Upper lobe of left lung (tissue), 6 donors: ENCODE results near the gene HIPK4. TPM values are rescaled to one million over a fixed set of nuclear protein-coding genes. Genes with fewer than 3 reads are reported as not detected.
A peak's percentile ranks its signal among the peaks of the same experiment; 100 is the strongest.

Source experiments
- ATAC-seq, 2 donors: fragments of 200-7000 bp; cut with Tn5 transposase; one replicate each; pipeline ENCODE4 v1.9.1; 2022; ENCODE audit warnings: mild to moderate bottlenecking in 2 of 2, moderate library complexity in 2 of 2; ENCODE audit not compliant: low FRiP score in 2 of 2
- DNase-seq, 2 donors: peaks; one replicate each; pipeline ENCODE4 v3.0.0-alpha.2; 2019 to 2020
- H3K27ac ChIP-seq, 4 donors: fragments of 200-600 bp; sonication (generic); one replicate each; pipeline ENCODE4 v1.5.1; 2016 to 2019
- H3K27me3 ChIP-seq, 4 donors: fragments of 200-600 bp; sonication (generic); one replicate each; pipeline ENCODE4 v1.5.1; 2017 to 2019
- H3K36me3 ChIP-seq, 4 donors: fragments of 200-600 bp; sonication (generic); one replicate each; pipeline ENCODE4 v1.5.1; 2016 to 2019
- H3K4me1 ChIP-seq, 4 donors: fragments of 200-600 bp; sonication (generic); one replicate each; pipeline ENCODE4 v1.5.1; 2018 to 2019
- H3K4me3 ChIP-seq, 4 donors: fragments of 200-600 bp; sonication (generic); one replicate each; pipeline ENCODE4 v1.5.1; 2017 to 2019; ENCODE audit warnings: mild to moderate bottlenecking in 2 of 4, moderate library complexity in 1 of 4
- H3K9me3 ChIP-seq, 4 donors: fragments of 200-600 bp; sonication (generic); one replicate each; pipeline ENCODE4 v1.5.1; 2018 to 2019
- EP300 ChIP-seq, 4 donors: sonication (generic); formaldehyde crosslinking; IDR thresholded peaks; one replicate each; pipeline ENCODE4 v1.5.1; 2017; ENCODE audit warnings: antibody characterized with exemption in 4 of 4, control low read depth in 2 of 4
- POLR2A ChIP-seq, 4 donors: fragments of 450-650 bp; IDR thresholded peaks; one replicate each; pipeline ENCODE4 v1.5.1; 2016 to 2017; ENCODE audit warnings: antibody characterized with exemption in 4 of 4, mild to moderate bottlenecking in 2 of 4
- POLR2AphosphoS5 ChIP-seq, 2 donors: sonication (generic); formaldehyde crosslinking; IDR thresholded peaks; one replicate each; pipeline ENCODE4 v1.5.1; 2017; ENCODE audit warnings: antibody characterized with exemption in 2 of 2
- WGBS, 2 donors: methylation state at CpG; one replicate each; pipeline ENCODE4 v1.1.5; 2017 to 2018; 5-methylcytosine and 5-hydroxymethylcytosine counted together
- total RNA-seq, 6 donors: library from RNA; depleted of rRNA in 4 of 6; stranded (reverse); fragments of >200 nt in 4 of 6; gene quantifications; one replicate each; pipeline versions ENCODE4 v1.1.0 to v1.2.1, GENCODE V29; 2016 to 2021
- TF ChIP-seq, protein P1 (sequence below), 6 experiments: fragments of 450-650 bp in 4 of 6; fragments of 200-600 bp in 2 of 6; sonication (generic) in 2 of 6; IDR thresholded peaks; one replicate each; pipeline ENCODE4 v1.5.1; 2016 to 2019; ENCODE audit warnings: antibody characterized with exemption in 6 of 6
- donor health status: DM: no; HTN: no; CAD: no; lungs with moderate emphysema.
- donor health status: DM: no; HTN: yes; CAD: no; lungs with severe emphysema.

HIPK4 gene
- total RNA-seq, 6 donors from 2014 or later: 0.17 to 1.0 (median 0.46) TPM; not detected in 1

DNA sequence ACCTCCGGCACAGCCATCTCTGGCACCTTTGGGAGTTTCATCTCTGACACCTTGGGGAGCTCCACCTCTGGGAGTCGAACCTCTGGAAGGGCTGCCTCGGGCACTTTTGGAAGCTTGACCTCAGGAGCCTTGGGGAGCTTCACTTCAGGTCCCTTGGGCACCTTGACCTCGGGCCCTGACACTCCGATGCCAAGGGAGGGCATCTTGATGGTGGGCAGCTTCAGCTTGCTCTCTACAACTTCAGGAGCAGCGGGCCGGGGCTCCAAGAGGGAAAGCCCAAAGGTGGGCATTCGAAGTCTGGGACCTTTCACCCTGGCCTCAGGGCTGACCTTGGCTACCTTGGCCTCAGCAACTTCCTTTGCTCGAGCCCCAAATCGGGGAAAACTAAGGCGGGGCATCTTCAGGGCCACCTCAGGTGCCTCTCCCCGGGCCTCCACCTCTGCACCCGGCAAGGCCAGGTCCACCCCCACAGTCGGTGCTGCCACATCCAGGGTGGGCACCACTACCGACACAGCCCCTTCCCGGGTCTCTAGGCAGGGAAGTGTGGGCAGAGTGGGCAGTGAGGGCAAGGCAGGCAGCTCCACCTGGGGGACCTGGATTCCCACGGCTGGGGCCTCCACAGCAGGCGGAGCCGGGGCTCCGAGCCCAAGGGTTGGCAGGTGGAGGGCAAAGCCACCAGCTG, 7.0 kb upstream of the HIPK4 start:
- Histone ChIP-seq H3K36me3 (peaks cover 3 to 50% (median 24%) of the 10 kb centered on the region in 4 donors), H3K4me1 (peaks cover under 1 to 31% (median 19%) of the 10 kb centered on the region in 4 donors), H3K9me3 (no peaks in the 10 kb centered on the region), H3K27me3 (no peaks in the 10 kb centered on the region), H3K4me3 (no peak overlapping the region), H3K27ac (no peak overlapping the region)
- 74 to 97% methylated on average over 4 to 19 of the region's 20 CpGs for WGBS, 2 donors
- DNase-seq (no peak), ATAC-seq (no peak)
- no peak for TF ChIP-seq POLR2AphosphoS5 (IDR thresholded peaks at IDR 0.05)
- TF ChIP-seq, protein P1, sequence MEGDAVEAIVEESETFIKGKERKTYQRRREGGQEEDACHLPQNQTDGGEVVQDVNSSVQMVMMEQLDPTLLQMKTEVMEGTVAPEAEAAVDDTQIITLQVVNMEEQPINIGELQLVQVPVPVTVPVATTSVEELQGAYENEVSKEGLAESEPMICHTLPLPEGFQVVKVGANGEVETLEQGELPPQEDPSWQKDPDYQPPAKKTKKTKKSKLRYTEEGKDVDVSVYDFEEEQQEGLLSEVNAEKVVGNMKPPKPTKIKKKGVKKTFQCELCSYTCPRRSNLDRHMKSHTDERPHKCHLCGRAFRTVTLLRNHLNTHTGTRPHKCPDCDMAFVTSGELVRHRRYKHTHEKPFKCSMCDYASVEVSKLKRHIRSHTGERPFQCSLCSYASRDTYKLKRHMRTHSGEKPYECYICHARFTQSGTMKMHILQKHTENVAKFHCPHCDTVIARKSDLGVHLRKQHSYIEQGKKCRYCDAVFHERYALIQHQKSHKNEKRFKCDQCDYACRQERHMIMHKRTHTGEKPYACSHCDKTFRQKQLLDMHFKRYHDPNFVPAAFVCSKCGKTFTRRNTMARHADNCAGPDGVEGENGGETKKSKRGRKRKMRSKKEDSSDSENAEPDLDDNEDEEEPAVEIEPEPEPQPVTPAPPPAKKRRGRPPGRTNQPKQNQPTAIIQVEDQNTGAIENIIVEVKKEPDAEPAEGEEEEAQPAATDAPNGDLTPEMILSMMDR (IDR thresholded peaks at IDR 0.05): no peak
- TF ChIP-seq POLR2A (IDR thresholded peaks at IDR 0.05): no peak
- TF ChIP-seq EP300 (IDR thresholded peaks at IDR 0.05): no peak

DNA sequence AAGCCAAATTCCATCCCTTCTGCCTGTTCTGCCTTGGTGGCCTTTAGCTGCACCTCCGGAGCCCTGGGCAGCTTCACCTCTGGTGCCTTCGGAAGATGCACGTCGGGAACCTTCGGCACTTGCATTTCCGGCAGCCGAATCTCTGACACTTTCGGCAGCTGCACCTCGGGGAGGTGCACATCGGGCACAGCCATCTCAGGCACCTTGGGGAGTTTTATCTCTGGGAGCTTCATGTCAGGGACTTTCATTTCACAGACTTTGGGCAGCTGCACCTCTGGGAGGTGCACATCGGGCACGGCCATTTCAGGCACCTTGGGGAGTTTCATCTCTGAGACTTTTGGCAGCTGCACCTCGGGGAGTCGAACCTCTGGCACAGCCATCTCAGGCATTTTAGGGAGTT, 6.0 kb upstream of the HIPK4 start:
- H3K36me3 ChIP-seq: peaks cover 1 to 46% (median 24%) of the 10 kb centered on the region in 4 donors
- no peak overlapping the region for H3K27ac ChIP-seq
- TF ChIP-seq POLR2AphosphoS5 (IDR thresholded peaks at IDR 0.05) (no peak), POLR2A (IDR thresholded peaks at IDR 0.05) (no peak), EP300 (IDR thresholded peaks at IDR 0.05) (no peak)
- TF ChIP-seq, protein P1 (IDR thresholded peaks at IDR 0.05): no peak
- ATAC-seq (no peak), DNase-seq (no peak)
- no peaks in the 10 kb centered on the region for H3K9me3 ChIP-seq
- H3K27me3 ChIP-seq: no peaks in the 10 kb centered on the region
- 91 to 93% methylated on average over 10 to 14 of the region's 14 CpGs for WGBS, 2 donors
- peaks cover 4 to 35% (median 22%) of the 10 kb centered on the region in 4 donors for H3K4me1 ChIP-seq
- no peak overlapping the region for H3K4me3 ChIP-seq

GRCh38 chr19:40394816-40395210, 4.8 kb upstream of the HIPK4 start:
- H3K4me3 ChIP-seq: no peak overlapping the region
- H3K27ac ChIP-seq: no peak overlapping the region
- H3K4me1 ChIP-seq: peaks cover 4 to 35% (median 22%) of the 10 kb centered on the region in 4 donors
- ATAC-seq (no peak), DNase-seq (no peak)
- WGBS, 2 donors: 63 to 81% methylated on average over 7 to 9 of the region's 13 CpGs
- peaks cover 0 to 45% (median 24%) of the 10 kb centered on the region in 4 donors for H3K36me3 ChIP-seq
- H3K9me3 ChIP-seq: no peaks in the 10 kb centered on the region
- TF ChIP-seq POLR2A (IDR thresholded peaks at IDR 0.05) (no peak), POLR2AphosphoS5 (IDR thresholded peaks at IDR 0.05) (no peak), EP300 (IDR thresholded peaks at IDR 0.05) (no peak)
- TF ChIP-seq, protein P1 (IDR thresholded peaks at IDR 0.05): no peak
- H3K27me3 ChIP-seq: no peaks in the 10 kb centered on the region

- peaks cover 0 to 44% (median 24%) of the 10 kb centered on the region in 4 donors for H3K36me3 ChIP-seq
- 91 to 92% methylated on average over 32 to 40 of the region's 41 CpGs for WGBS, 2 donors
- no peak for TF ChIP-seq POLR2AphosphoS5 (IDR thresholded peaks at IDR 0.05)
- TF ChIP-seq POLR2A (IDR thresholded peaks at IDR 0.05): no peak
- no peak for TF ChIP-seq EP300 (IDR thresholded peaks at IDR 0.05)
- TF ChIP-seq, protein P1 (IDR thresholded peaks at IDR 0.05): no peak
- H3K27me3 ChIP-seq: no peaks in the 10 kb centered on the region
- no peak overlapping the region for H3K4me3 ChIP-seq
- peak in 1 of 2 donors; percentile 82 for DNase-seq
- H3K4me1 ChIP-seq: peaks cover 4 to 35% (median 22%) of the 10 kb centered on the region in 4 donors
- ATAC-seq: no peak
- peak overlapping the region in 3 of 4 donors; percentile 21 to 73 (median 71) for H3K27ac ChIP-seq
- H3K9me3 ChIP-seq: no peaks in the 10 kb centered on the region
Measured at GRCh38 chr19:40393894-40394815, 4.2 kb upstream of the HIPK4 start.
